GM21825 (cell line): ENCODE data around the gene IFI44L.

ENCODE experiments used
- ATAC-seq: cut with Tn5 transposase; IDR thresholded peaks from one replicate; pipeline ENCODE4 v1.9.1; 2021; ENCODE audit warnings: mild to moderate bottlenecking, moderate library complexity; ENCODE audit not compliant: unreplicated experiment

The IFI44L gene

GRCh38 chr1:78687315-78687714, 67.1 kb downstream of the IFI44L start:
- ATAC-seq: no peak

GRCh38 chr1:78687914-78688313, 67.7 kb downstream of the IFI44L start:
- ATAC-seq: no peak

GRCh38 chr1:78688697-78689096, 68.4 kb downstream of the IFI44L start:
- ATAC-seq: no peak

- no peak for ATAC-seq
Measured at GRCh38 chr1:78690516-78690915, 70.3 kb downstream of the IFI44L start.

- no peak for ATAC-seq
Measured at GRCh38 chr1:78691995-78692747, 71.9 kb downstream of the IFI44L start.
